GM13976 (cell line): ENCODE measurements around the gene HMGA1.

Experiments
- DNase-seq: peaks from one replicate; pipeline ENCODE4 v3.0.0; 2012; ENCODE audit warnings: low spot score
- CTCF ChIP-seq: IDR thresholded peaks from 2 replicates; pipeline ENCODE4 v1.5.1; 2012; ENCODE audit warnings: borderline replicate concordance, mild to moderate bottlenecking; ENCODE audit not compliant: insufficient read depth; ENCODE audit errors: extremely low read depth, missing control alignments, control extremely low read depth
- in situ Hi-C: fragments of 300-500 bp; cut with MboI; formaldehyde crosslinking; loops from one replicate; pipeline ENCODE4 v1.12.0; 2022; ENCODE audit warnings: low sequenced_read_pairs, mixed read lengths, inconsistent platforms; ENCODE audit not compliant: unreplicated experiment

HMGA1 gene

GRCh38 chr6:34284563-34285447, 48.1 kb downstream of the HMGA1 start:
- DNase-seq: no peak
- TF ChIP-seq CTCF: no peak
- in situ Hi-C loops: no loop called here

DNA sequence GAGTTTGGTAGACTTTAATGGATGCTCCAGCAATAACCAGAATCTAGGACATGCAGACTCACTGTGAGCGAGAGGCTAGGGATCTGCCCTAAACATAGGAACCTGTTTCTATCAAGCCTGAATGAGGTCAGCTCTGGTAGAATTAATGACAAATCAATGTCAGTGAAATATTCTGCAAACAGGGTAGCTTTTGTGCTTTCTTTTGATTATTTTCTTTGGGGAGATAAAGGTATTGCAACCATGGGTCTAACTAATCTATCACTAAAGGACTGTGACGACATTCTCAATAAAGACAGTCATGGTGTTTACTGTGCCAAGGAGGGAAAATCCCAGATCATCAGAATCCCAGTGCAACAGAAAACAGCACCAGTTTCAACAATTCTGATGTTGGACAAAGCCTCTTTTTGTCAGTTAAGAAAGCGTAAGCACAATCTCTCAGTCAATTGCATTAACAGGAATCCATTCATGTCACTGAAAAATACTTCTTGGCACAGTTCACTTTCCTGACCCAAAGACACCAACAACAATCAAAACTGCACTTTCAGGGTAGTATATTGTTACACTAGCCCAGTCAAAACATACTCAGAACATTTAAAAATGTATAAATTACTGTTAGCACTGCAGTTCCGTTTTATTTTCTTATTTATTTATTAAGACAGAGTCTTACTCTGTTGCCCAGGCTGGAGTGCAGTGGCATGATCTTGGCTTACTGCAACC, 48.9 kb downstream of the HMGA1 start:
- DNase-seq: no peak
- no peak for TF ChIP-seq CTCF
- in situ Hi-C loops: no loop called here

DNA sequence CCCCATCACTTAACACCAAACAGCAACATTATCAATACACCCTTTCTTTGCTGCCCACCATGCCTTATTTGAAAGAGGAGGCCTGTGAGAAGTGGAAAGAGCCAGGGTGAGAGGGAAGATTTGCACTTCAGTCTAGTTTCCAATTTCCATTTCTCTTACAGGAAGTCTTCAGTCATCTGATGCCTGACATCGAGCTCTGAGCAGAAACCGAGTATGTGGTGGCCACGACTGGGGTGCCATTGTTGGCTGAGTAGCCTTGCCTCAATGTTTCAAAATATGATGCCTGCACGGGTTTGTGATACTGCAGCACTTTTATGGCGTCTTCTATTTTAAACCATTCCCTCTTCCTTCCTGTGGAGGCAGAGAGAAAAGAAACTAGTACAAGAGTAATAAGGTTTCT, 51.9 kb downstream of the HMGA1 start:
- peak; percentile 50 for DNase-seq
- no peak for TF ChIP-seq CTCF
- in situ Hi-C loops: no loop called here

DNA sequence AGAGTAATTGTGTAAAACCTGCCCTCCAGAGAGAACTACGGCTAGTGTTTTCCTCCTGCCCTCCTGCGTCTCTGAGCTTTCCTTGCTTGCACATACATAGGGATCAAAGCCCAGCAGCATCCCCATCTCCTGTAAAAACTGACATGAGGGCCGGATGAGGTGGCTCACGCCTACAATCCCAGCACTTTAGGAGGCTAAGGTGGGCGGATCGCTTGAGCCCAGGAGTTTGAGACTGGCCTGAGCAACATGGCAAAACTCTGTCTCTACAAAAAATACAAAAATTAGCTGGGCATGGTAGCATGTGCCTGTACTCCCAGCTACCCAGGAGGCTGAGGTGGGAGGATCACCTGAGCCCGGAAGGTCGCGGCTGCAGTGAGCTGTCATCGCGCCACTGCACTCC, 52.5 kb downstream of the HMGA1 start:
- no peak for DNase-seq
- in situ Hi-C loops: no loop called here
- no peak for TF ChIP-seq CTCF

DNA sequence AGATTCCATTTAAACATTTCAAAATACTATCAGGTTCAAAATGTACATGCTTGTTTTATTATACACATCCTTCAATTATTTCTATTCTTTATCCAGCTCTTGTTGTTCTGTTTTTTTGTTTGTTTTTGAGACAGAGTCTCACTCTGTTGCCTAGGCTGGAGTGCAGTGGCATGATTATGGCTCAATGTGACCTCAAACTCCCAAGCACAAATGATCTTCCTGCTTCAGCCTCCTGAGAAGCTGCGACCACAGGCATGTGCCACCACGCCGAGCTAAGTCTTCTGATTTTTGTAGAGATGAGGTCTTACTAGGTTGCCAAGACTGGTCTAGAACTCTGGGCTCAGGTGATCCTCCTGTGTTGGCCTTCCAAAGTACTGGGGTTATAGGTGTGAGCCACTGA, 56.3 kb downstream of the HMGA1 start:
- no peak for TF ChIP-seq CTCF
- in situ Hi-C loops: no loop called here
- no peak for DNase-seq

DNA sequence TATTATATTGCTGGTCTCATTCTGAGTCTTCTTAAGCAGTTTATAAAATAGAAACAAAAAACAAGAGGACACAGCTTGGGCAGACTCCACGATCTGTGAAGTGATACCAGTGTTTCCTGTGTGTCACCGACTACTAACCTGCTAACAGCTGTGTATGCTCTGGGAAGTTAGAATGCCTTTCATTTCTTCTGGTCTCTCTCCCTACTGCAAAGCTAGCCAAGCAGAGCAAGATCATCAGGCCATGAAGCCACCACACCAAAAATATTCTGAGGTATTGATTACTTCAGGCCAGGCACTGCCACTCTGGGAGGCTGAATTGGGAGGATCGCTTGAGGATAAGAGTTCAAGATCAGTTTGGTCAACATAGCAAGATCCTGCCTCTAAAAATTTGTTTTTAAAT, 59.0 kb downstream of the HMGA1 start:
- in situ Hi-C loops: no loop called here
- no peak for TF ChIP-seq CTCF
- peak; percentile 60 for DNase-seq
